HG03097 (cell line): Measurements from ENCODE around the gene PKNOX2.

ENCODE experiments used
- ATAC-seq: cut with Tn5 transposase; IDR thresholded peaks from one replicate; pipeline ENCODE4 v1.9.1; 2021; ENCODE audit not compliant: unreplicated experiment, low FRiP score

PKNOX2 gene

GRCh38 chr11:125330462-125331325 is 166.1 kb downstream of the PKNOX2 start:
- no peak for ATAC-seq

DNA sequence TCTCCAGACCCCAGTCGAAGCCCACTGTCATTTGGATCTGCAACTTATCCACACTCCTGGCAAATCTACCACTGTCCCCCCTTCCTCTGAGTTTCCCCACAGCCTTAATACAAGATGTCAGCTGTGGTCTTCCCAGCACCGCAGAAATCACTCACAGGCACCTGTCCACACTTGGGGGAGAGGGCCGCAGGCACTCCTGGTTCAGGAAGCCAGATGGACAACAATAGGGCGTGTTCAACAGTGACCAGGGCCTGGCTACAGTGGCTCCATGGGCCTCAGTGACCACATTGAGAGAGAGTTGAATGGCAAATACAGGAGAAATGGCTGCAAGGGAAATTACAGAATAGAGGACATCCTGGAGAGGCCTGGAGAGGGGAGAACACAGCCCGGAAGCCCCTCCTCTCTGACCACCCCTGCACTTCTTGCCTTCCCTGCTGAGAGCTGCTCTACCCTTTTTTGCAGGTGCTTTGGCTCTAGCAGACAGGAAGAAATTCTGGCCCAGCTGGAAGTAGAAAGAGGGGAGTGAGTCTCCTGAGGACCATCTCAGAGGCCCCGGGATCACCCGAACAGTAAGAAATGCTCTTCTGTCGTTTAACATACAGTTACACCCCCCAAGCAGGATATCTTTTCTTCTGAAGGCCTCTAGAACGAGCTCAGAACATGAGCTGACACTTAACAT is 166.9 kb downstream of the PKNOX2 start:
- no peak for ATAC-seq

DNA sequence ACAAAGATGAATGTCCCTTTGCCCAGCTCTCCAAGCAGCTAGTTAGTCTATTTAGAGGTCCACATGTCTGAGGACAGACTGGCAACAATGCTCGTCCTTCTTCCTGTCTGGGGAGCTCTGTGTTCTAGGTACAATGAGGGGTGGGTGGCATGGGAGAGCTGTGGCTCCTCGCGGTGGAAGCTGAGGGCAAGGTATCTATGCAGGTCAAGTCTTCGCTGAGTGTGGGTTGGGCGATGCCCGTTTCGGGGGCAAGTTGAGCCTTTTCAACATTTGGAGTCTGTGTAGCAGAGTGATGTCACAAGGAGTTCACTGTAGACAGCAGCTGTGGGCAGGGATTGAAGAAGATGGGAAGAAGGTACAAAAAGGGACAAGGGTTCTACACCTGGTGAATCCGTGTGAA is 168.3 kb downstream of the PKNOX2 start:
- ATAC-seq: no peak

DNA sequence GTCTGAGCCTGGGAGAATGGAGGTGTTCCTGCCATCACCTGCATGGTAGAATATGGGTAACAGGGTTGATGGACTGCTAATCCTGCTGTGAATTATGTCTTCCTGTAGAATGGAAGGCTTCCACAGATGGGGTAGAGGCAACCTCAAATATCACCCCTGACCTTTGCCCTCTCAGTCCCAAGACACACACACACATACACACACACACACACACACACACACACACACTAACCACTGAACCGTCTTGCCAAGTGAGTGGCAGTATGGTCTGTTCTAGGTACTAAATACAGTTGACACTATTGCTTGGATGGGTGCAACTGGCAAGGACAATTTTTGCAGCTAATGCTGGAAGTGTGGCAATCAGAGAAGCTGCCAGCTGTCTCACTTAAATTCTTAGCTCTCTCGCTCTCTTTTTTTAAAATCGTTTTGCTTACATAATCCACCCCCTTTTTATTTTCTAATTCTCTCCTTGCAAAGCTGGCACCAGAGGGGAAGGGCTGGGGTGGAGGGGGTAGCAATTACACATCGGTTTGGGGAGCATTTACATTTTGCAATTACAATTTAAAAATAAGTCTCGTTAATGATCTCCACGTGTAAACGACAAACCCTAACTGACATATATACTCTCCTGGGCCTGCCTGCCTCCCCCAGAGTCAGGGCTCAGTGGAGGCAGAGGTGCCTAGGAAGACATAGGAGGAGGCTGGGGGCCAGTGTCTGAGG is 169.0 kb downstream of the PKNOX2 start:
- no peak for ATAC-seq

GRCh38 chr11:125335106-125335505 is 170.6 kb downstream of the PKNOX2 start:
- ATAC-seq: no peak

DNA sequence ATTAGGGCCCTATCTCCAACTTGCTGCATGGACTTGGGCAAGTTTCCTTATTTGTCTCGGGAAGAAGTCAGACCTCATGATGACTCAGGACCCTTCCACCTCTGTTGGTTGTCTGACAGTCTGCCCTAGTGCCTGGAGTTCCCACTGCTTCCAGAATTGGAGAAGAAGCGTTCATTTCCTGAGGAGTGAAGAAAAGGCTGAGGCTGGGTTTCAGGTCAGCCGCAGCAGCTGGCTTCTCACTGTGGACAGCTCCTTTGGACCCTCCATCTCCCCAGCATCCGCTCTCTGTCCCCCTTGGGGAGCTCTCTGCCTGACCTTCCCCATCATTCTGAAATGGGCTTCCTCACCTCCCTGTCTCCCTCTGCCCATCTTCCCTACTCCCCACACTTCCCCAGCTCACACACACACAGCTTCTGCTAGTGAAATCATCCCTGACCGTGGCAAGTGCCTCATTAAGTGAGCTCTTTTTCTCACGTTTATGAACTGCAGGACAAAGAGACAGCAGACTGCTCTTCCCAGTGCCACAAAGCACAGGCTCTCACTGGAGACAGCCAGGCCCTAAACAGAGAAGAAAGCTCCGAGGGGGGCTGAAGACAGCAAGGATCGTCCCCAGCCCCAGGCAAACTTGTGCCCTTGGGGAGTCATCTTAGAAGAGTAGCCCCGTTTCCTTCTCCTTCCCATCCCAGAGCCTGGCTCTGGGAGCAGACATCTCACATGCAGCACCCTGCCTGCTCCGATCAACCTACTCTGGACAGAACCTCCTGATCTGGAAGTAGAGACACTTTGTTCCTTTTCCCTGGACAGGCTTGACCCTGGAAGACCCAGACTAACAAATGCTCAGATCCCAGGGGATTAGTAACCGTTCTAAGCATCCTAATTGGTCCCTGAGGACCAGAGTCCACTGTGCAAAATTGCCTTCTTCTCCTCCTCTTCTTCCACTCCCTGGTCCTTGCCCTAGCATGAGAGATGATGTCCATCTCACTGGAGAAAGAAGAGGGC is 173.6 kb downstream of the PKNOX2 start:
- no peak for ATAC-seq

GRCh38 chr11:125338886-125339811 is 174.6 kb downstream of the PKNOX2 start:
- ATAC-seq: no peak

GRCh38 chr11:125341676-125342075 is 177.1 kb downstream of the PKNOX2 start:
- no peak for ATAC-seq

DNA sequence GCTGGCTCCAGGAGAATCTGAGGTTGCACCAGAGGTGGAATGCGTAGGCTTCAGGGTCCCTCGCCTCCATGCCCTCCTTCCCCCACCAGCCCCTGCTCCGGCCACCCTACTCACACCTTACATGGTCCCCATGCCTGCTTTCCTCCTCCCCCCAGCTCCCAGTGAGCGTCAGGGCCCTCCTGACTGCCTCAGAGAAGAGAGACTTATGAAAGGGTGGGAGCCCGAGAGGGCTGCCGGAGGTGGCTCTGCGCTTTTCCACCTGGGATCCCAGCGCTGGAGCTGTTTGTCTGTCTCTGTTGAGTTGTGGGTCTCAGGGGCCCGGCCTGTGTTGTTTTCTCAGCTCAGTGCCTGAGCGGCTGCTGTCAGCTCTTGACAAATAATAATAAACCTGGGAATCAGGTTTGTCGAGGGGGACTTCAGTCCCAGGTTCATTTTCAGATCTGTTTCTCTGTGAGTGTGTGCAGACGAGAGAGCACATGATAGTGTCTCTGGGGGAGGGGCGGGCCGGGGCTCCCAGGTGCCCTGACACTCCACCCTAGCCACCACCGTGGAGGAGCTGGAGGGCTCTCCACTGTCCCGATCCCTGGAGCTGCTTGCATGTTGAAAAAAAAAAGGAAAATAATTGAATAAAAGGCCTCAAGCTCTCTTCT is 177.9 kb downstream of the PKNOX2 start:
- ATAC-seq: no peak

- no peak for ATAC-seq
These were observed 178.7 kb downstream of the PKNOX2 start for GRCh38 chr11:125343086-125343717.

DNA sequence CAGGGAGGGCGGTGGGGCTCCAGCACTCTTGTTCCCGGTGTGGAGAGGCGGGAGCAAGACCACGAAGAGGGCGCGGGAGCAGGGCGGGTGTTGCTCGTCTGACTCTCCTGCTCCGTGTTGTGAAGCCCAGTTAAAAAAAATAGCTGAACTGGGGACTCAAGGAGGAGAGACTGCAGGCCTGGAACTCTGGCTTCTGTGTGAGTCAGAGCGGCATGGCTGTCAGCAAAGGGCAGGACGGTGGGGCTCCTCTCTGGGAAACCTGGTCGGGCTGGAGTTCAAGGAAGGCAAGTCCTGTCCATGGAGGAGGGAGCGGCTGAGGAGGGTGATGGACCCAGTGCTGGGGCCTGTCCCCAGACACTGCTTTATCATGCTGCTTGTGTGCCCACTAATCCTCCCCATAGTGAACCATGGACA is 179.2 kb downstream of the PKNOX2 start:
- ATAC-seq: no peak

DNA sequence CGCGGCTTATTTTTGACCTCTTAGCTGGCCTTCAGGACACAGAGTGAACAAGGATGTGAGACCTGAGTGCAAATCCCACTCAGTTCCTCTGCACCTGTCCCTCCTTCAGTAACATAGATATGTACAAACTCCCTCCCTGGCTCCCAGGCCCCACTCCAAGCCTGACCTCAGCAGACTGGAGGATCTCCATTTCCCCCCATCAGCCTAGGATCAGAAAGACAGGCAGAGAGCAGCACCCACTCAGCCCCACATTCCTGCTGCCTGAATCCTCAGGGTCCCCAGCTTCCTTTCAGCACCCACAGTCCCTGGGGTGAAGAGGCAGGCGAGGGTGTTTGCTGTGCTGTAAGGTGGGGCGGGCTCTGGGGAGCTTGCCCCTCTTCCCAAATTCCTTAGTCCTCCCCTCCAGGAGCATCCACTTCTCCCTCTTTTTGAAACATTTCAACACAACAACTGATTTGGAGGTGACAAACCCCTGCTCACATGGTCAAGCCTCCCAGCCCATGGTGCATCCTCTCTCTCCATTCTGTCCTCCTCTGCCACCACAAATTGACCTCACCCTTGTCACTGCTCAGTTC is 180.4 kb downstream of the PKNOX2 start:
- ATAC-seq: no peak

GRCh38 chr11:125345421-125346178 is 181.0 kb downstream of the PKNOX2 start:
- no peak for ATAC-seq

- no peak for ATAC-seq
These were observed 181.6 kb downstream of the PKNOX2 start for GRCh38 chr11:125346179-125346530.

- no peak for ATAC-seq
These were observed 182.2 kb downstream of the PKNOX2 start for GRCh38 chr11:125346565-125347260.

GRCh38 chr11:125347261-125347585 is 182.7 kb downstream of the PKNOX2 start:
- no peak for ATAC-seq
